GM23338 (cell line): ENCODE data around the gene PIK3C2G.

Source experiments
- EZH2 ChIP-seq: fragments of 200-600 bp; sonication (generic); IDR thresholded peaks from one replicate; pipeline ENCODE4 v1.8.0; 2017; ENCODE audit warnings: antibody characterized with exemption, mild to moderate bottlenecking, low read depth; ENCODE audit not compliant: unreplicated experiment
- POLR2AphosphoS5 ChIP-seq: IDR thresholded peaks from 2 replicates; pipeline ENCODE4 v1.6.1; 2016; ENCODE audit warnings: antibody characterized with exemption, low read depth
- STAT1 ChIP-seq: IDR thresholded peaks from one replicate; pipeline ENCODE4 v1.6.1; 2016; ENCODE audit warnings: antibody characterized with exemption; ENCODE audit not compliant: unreplicated experiment
- TF ChIP-seq, protein P1 (sequence below), 2 experiments: fragments of 200-600 bp in 1 of 2; sonication (generic) in 1 of 2; conservative IDR thresholded peaks; 2 replicates each; pipeline versions ENCODE4 v1.5.1 to v1.6.1; 2016 to 2017; ENCODE audit warnings: antibody characterized with exemption in 2 of 2, low read depth in 2 of 2, mild to moderate bottlenecking in 2 of 2, moderate library complexity in 1 of 2

DNA sequence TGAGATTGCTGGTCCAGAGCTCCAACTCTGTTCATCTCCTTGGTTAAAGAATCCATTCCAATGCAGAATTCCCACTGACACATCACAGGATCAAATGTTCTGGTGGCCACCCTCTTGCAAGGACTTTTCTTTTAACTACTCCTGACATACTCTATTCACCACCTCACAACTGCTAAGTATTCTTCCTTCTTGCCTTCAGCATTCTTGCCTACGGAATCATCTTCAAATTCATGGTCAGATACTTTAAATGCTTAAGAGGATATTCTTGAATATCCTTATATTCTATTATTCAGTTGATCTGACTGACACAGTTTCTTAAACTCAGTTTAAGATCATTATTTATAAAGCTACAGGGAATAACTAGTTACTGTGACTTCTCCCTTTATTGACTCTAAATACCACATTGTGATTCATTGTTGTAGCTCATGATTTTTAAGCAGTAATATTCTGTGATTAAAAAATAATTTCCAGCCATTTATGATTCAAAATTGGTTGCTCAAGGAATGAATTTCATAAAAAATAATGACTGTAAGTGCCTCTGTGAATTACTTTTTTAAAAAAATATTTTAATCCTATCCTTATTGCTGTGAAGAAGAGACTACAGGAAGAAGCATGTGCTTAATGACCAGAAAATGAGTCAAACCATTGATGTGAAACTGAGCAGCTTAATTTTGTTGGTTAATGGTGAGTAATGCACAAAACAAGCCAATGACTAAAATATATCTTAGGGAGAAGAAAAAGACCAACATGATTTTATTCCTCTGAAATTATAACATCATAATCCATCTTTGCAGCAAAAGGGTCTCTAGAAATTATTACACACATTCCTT is 207.1 kb downstream of the PIK3C2G start:
- no peak for TF ChIP-seq EZH2
- TF ChIP-seq, protein P1, sequence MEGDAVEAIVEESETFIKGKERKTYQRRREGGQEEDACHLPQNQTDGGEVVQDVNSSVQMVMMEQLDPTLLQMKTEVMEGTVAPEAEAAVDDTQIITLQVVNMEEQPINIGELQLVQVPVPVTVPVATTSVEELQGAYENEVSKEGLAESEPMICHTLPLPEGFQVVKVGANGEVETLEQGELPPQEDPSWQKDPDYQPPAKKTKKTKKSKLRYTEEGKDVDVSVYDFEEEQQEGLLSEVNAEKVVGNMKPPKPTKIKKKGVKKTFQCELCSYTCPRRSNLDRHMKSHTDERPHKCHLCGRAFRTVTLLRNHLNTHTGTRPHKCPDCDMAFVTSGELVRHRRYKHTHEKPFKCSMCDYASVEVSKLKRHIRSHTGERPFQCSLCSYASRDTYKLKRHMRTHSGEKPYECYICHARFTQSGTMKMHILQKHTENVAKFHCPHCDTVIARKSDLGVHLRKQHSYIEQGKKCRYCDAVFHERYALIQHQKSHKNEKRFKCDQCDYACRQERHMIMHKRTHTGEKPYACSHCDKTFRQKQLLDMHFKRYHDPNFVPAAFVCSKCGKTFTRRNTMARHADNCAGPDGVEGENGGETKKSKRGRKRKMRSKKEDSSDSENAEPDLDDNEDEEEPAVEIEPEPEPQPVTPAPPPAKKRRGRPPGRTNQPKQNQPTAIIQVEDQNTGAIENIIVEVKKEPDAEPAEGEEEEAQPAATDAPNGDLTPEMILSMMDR (conservative IDR thresholded peaks at IDR 0.05; ENCODE audit: low read depth in 2 of 2) = no peak
- no peak for TF ChIP-seq POLR2AphosphoS5
- no peak for TF ChIP-seq STAT1
